GM12873 (cell line): ENCODE measurements around the gene PPARGC1A.

Source experiments
- TF ChIP-seq, protein P1 (sequence below): IDR thresholded peaks from 2 replicates; pipeline ENCODE4 v1.5.1; 2012; ENCODE audit warnings: low read depth, mild to moderate bottlenecking, moderate library complexity, low read length, control low read depth; ENCODE audit not compliant: insufficient read depth; ENCODE audit errors: missing control alignments

PPARGC1A gene

DNA sequence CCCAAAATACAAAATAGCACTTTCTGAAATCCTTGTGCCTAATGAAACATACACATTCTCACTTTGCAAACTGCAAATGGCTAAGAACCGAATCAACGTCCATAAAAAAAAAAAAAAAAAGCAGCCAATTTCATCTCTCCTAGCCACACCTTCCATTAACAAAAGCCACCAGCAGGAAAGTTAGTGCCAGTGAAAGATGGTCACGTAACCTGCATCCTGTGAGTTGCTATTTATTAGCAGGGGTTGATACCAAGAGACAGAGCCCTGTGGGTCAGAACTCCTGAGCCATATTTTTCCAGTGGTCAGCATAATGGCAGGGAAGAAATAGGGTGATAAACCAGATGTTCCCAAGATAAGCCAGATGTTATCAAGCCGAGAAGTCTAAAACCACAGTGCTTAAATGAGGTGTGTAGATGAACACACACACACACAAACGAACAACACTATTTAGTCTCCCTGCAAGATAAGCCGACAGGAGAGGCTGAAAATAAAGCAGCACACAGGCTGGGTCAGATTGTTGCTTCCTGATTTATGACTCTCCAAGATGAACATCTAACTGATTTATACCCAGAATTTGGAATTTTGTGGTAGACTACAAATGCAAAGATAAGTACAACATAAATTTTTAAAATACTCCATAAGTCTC lies 11.5 kb downstream of the PPARGC1A start:
- TF ChIP-seq, protein P1, sequence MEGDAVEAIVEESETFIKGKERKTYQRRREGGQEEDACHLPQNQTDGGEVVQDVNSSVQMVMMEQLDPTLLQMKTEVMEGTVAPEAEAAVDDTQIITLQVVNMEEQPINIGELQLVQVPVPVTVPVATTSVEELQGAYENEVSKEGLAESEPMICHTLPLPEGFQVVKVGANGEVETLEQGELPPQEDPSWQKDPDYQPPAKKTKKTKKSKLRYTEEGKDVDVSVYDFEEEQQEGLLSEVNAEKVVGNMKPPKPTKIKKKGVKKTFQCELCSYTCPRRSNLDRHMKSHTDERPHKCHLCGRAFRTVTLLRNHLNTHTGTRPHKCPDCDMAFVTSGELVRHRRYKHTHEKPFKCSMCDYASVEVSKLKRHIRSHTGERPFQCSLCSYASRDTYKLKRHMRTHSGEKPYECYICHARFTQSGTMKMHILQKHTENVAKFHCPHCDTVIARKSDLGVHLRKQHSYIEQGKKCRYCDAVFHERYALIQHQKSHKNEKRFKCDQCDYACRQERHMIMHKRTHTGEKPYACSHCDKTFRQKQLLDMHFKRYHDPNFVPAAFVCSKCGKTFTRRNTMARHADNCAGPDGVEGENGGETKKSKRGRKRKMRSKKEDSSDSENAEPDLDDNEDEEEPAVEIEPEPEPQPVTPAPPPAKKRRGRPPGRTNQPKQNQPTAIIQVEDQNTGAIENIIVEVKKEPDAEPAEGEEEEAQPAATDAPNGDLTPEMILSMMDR, result no peak

DNA sequence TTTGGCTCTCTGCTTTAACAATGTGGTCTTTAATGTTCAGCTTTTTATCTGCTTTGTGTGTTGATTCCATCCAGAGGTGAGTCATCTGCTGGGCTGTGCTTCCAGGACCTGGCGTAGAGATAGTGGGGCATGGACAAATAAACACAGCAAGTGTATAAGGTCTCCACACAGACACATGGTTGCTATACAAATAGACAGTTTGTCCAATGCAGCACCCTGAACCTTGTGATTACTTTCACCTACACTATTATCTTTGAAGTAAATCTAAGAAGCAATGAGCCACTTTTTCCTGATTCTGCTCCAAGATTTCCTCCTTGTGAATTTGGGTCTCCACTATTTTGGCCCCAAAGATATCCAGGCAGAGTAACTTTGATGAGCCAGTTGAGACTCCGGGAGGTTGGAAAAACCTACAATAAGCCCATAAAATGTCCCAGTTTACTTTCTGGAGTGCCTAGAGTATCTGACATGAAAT lies 12.1 kb downstream of the PPARGC1A start:
- TF ChIP-seq, protein P1, result no peak

DNA sequence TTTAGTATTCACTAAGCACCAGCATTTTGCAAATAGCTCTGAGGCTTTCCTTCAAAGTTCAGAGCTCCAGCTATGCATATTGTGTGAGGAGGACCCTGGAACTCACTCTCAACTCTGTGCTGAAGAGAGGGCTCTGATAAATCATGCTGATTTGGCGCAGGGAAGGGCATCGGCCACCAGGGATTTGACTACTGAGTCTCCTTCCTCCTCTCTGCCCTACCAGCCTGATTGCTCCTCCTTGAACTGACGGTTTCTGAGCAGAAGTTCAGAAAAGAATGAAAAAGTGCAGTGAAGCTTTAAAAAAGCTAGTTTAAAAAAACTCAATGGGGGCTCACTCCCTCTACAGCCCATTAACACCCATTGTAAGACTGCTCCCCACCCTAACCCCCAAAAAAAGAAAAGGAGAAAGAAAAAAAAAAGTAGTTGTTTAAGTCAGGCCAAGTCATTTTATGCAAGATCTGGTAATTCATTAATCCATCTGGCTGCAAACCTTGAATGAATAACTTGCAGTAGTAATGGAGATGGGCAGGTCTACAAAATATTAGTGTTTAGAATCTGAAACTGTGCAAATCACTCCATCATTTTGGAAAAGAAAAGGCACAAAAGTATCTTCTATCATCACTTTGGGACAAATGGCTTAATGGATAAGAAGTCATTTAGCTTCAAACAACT lies 13.3 kb downstream of the PPARGC1A start:
- TF ChIP-seq, protein P1, result no peak

DNA sequence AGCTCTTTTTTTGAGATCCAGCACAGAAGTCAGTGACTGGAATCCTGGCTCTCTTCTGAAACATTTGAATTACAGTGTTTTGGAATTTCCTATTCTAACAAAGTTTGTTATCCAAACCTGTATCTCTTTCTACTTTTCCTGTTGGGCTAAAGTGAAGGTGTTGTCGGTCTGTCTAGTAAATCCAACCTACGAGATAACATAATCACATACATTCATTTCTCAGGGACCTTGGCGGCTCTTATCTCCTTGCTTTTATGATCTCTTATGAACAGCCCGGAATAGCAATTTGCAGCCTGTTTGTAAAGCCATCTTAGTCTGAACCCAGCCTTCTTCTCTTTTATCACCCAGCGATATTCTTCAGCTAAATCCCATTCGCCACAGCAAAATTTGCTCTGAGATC lies 14.5 kb downstream of the PPARGC1A start:
- TF ChIP-seq, protein P1, result no peak

DNA sequence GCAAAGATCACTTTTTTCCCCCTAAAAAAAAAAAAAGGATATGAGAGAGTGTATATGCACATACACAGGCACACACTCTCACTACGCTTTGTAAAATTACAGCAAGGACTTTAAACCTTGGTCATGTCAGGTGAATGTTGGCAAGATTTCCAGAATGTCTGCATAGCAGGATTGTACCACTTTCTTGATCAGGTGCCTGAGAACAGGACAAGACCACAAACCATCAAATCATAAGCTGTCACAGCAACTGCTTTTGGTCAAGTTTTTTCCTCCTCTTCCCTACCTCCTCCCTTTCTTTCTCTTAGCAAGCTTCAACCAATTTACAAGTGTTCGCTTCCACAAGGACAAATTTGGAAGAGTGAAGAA lies 15.3 kb downstream of the PPARGC1A start:
- TF ChIP-seq, protein P1, result no peak

DNA sequence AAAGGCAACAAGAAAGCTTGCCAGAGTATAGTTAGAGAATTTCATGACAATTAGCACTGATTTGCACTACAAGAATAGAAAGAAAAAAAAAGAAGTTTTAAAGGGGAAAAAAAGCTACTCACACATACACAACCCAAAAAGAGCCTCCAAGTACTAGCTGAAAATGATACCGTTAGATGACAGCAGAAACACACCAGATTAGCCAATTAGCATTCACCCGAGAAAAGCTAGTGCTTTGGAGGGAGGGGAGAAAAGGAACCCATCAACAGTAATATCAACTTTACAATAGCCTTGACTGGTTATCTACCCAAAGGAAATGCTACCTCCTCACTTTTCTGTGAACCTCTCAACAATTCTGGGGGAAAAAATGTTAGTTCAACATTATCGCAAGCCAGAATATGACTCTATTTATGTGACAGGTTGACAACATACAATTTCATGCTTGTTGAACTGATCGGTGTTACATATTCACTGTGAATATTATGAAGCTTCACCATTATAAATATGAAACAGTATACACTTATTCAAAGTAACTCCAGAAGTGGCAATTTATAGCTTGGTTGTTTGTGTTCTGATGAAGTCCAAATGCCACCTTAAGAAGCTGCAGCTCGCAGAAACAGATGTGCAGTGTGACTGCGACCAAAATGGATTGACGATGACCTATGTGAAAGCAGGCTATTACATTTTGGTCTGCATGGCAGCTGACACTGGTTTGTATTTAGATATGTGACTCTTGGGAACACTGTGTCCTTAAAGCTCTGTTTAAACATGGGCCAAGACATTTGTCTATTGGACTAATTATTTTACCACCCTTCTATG lies 15.9 kb downstream of the PPARGC1A start:
- TF ChIP-seq, protein P1, result no peak

DNA sequence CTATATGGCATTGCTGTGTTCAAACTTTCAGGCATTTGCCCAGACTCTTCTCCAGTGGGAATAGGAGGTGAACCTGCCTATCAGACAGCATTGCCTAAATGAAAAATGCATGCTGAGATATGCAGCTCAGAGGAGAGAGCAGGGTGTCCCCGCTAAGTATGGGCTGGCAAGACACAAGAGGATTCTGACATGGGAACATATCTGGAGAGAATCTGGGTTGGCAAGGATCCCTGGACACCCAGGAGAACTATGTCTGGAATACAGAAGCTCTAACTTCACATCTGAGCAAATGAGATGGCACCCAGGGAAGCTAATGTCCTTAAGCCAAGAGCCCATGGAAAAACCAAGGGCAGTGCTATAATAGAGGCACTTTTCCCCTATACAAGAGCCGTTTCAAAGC lies 18.4 kb downstream of the PPARGC1A start:
- TF ChIP-seq, protein P1, result no peak
